Measurements from ENCODE around the gene BTRC.
"Not testable (repeated sequence)": the region's sequence is repeated elsewhere in the genome, so short reads cannot be mapped to it uniquely, and the experiment has no call there.

BTRC gene

GRCh38 chr10:101386659-101387259 is 32.8 kb downstream of the BTRC start:
- no peak for DNase-seq (ENCODE audit: low read depth)

DNA sequence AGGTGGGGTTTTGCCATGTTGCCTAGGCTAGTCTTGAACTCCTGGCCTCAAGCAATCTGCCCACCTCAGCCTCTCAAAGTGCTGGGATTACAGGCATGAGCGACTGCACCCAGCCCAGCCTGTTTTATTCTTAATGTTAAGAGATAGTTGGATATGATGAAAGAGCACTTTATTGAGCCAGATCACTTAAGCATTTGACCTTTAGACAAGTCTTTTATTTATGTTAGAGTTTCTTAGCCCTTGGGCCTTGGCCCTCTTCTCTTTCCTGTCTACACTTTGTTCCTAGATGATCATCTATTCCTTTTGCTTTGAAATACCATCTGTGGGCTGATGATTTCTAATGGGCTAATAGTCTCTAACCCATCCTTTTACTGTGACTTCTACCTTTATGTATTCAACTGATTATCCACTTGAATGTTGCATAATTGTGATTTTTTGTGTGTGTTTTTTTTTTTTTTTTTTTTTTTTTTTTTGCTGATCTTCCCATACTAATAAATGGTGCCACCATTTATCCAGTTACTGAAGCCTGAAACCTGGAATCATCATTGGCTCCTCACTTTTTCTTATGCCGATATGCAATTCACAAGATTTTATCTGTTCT is 34.8 kb downstream of the BTRC start:
- DNase-seq (ENCODE audit: low read depth), result no peak

DNA sequence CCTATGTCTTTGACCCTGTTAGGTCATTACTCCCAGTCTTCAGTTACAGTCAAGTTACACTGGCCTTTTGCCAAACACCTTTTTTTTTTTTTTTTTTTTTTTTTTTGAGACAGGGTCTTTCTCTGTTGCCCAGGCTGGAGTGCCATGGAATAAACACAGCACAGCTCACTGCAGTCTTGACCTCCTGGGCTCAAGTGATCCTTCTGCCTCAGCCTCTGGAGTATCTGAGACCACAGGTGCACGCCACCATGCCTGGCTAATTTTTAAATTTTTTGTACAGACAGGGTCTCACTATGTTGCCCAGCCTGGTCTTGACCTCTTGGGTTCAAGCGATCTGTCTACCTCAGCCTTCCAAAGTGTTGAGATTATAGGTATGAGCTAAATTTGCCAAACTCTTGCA is 35.6 kb downstream of the BTRC start:
- DNase-seq (ENCODE audit: low read depth), result not testable (repeated sequence)

DNA sequence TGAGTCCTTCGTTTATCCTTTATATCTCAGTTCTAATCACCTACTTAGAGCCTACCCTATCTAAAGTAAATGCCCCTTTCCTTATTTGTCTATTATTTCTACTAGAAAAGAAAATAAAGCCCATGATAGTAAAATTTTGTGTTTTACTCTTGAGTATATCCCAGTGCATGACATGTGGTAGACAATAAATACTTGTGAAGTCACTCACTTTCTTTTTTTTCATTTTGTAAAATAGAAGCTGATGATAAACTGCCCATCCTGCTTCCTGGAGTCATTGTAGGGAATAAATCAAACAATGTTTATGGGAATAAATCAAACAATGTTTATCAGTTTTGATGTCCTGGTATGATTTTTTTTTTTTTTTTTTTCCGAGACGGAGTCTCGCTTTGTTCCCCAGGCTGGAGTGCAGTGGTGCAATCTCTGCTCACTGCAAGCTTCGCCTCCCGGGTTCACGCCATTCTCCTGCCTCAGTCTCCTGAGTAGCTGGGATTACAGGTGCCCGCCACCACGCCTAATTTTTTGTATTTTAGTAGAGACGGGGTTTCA is 36.1 kb downstream of the BTRC start:
- no peak for DNase-seq (ENCODE audit: low read depth)

DNA sequence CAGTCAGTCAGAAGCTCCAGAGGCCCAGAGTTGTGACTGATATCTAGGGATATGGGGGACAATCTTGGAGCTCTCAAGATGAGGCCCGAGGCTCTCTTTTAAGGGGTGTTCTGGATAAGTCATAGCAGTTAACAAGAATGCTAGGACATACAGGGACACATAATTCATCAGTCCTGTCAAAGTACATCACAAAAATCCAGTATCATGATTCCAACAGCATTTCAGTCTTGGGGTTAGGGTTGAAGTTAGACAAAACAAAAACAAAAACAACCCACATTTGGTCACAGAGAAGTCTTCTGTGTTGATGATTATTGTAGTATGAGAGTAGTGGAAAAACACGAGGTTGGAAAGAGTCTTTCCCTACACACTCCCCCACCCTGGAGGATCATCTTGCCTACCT is 39.4 kb downstream of the BTRC start:
- no peak for DNase-seq (ENCODE audit: low read depth)

- peak; percentile 11 for DNase-seq (ENCODE audit: low read depth)
Measured at GRCh38 chr10:101394524-101395133, 40.7 kb downstream of the BTRC start.

- peak; percentile 44 for DNase-seq (ENCODE audit: low read depth)
Measured at GRCh38 chr10:101397140-101397539, 43.2 kb downstream of the BTRC start.

DNA sequence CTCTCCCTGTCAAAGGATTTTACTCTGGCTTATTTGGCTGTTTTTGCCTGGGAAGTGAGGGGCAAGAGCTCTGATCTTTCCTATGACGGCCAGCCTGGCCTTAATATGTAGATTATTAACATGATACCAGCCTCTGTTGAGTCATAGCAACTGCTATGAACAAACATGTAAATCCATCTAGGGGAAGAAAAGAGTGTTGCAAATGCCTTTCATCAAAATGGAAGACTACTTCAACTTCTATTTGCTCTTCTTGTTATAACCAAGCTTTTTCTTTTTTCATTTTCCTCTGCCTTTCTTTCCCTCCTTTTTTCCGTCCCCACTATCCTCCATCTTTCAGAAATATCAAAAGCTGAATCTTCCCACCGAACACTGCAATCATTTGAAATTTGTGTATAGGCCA is 46.6 kb downstream of the BTRC start:
- peak; percentile 12 for DNase-seq (ENCODE audit: low read depth)

GRCh38 chr10:101402711-101403110 is 48.7 kb downstream of the BTRC start:
- DNase-seq (ENCODE audit: low read depth), result no peak

DNA sequence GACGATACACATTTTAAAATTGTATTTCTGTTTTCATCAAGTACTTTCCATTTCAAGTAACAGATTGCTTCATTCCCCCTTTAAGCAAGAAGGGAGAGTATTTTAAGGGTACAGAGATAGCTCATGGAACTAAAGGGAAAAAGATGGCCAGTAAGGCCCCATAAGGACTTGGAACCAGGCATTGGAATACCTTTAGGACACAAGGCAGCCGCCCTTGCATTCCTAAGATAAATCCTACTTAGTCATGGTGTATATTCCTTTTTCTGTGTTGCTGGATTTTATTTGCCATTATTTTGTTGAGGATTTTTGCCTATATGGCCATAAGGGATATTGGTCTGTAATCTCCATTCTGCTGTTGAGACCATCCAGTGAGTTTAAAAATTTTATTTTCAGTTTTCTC is 49.2 kb downstream of the BTRC start:
- no peak for DNase-seq (ENCODE audit: low read depth)

DNA sequence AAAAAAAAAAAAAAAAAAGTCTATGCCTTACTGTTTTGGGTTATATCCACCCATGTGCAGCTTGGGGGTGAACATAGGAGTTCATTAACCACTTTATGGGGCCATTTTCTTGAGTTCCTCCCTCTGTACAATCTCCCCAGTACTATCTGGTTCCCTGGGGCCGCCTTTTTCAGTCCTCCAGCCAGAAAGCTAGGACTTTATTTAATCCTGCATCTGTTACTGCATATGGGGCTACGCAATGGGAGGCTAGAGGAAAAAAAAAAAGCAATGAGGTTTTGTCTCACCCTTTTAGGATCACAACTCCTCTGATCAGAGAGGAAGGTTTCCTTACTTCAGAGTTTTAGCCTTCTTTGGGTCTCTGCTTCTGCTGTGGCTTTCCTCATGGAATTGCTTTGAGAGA is 51.0 kb downstream of the BTRC start:
- DNase-seq (ENCODE audit: low read depth), result no peak

- no peak for DNase-seq (ENCODE audit: low read depth)
Measured at GRCh38 chr10:101411598-101411997, 57.6 kb downstream of the BTRC start.

DNA sequence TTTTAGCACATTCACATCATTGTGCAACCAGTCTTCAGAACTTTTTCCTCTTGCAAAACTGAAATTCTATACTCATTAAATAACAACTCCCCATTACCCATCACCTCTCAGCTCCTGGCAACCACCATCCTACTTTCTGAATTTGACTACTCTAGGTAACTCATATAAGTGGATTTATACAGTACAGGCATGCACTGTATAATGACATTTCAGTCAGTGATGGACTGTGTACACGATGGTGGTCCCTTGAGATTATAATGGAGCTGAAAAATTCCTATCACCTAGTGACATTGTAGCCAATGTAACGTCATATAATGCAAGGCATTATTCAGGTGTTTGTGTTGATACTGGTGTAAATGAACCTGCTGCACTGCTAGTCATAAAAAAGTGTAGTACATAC is 60.1 kb downstream of the BTRC start:
- no peak for DNase-seq (ENCODE audit: low read depth)

- DNase-seq (ENCODE audit: low read depth), result no peak
Measured at GRCh38 chr10:101415884-101416283, 61.9 kb downstream of the BTRC start.

- DNase-seq (ENCODE audit: low read depth), result not testable (repeated sequence)
Measured at GRCh38 chr10:101421967-101422366, 68.0 kb downstream of the BTRC start.

DNA sequence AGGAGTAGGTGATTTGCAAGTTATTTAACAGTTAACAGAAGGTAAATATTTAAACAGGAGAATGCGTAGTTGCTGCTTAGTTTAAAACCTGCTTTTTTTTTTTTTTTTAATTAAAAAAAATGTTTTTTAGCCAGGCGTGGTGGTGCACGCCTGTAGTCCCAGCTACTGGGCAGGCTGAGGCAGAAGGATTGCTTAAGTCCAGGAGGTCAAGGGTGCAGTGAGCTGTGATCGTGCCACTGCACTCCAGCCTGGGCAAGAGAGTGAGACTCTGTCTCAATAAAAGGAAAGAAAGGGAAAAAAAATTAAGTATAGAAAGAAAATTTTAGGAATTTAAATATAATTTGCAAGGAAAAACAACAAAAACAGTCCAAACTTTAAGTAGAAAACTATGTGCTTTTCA is 71.6 kb downstream of the BTRC start:
- no peak for DNase-seq (ENCODE audit: low read depth)

DNA sequence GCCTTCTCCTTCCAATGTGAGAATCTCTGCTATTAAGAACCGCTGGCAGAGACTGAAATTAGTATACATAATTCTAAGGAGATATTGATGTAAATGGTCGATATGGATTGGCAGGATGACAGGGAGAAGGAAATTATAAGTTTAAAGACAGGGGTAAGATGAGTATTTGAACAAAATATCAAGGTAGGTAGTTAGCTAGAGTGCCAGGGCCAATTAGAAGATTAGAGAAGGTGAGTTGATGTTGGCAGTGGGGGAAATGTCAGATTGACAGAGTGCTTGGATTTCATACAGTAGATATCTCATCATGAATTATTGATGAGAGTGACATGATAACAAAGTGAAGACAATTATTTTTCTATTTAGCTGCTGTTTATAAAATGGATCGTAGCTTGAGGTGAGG is 74.1 kb downstream of the BTRC start:
- no peak for DNase-seq (ENCODE audit: low read depth)

- DNase-seq (ENCODE audit: low read depth), result no peak
Measured at GRCh38 chr10:101429423-101429822, 75.5 kb downstream of the BTRC start.

DNA sequence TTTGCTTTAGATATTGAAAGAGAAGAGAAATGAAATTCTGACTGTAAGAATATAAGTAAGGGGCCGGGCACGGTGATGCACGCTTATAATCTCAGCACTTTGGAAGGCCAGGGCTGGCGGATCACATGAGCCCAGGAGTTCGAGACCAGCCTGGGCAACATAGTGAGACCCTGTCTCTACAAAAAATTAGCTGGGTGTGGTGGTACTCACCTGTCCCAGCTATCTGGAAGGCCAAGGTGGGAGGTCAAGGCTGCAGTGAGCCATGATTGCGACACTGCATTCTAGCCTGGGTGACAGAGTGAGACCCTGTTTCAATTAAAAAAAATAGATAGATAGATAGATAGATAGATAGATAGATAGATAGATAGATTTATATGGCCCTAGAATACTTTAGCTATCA is 82.3 kb downstream of the BTRC start:
- no peak for DNase-seq (ENCODE audit: low read depth)

- DNase-seq (ENCODE audit: low read depth), result no peak
Measured at GRCh38 chr10:101438881-101439391, 85.0 kb downstream of the BTRC start.

GRCh38 chr10:101441541-101442455 is 87.8 kb downstream of the BTRC start:
- DNase-seq (ENCODE audit: low read depth), result peak; percentile 75

DNA sequence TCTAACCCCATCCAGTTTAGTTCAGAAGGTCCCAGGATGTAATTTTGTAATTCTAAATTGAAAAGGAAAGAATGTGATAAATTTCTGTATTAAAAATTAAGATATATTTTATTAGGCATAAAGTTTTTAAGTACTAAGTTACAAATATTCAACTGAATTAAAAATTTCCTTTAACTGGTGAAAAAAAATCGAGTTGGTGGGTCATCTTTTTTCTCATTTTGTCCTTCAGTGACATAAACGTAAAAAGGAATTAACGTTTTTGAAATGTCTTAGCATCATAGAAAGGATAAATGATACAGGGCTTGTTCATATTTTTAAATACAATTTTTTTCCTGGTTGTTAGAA is 88.5 kb downstream of the BTRC start:
- DNase-seq (ENCODE audit: low read depth), result no peak

All from ELR (cell line).